Embryonic facial prominence (tissue), 1 donor: ENCODE measurements around the gene CILP.
"Not testable (repeated sequence)": the region's sequence is repeated elsewhere in the genome, so short reads cannot be mapped to it uniquely, and the experiment has no call there.

ENCODE experiments used
- DNase-seq: peaks from one replicate; pipeline ENCODE4 v3.0.0-alpha.2; 2016; ENCODE audit errors: extremely low spot score

Gene CILP

GRCh38 chr15:65195548-65195923, 15.7 kb downstream of the CILP start:
- no peak for DNase-seq

- DNase-seq, result no peak
Observed at GRCh38 chr15:65194826-65195547, 16.3 kb downstream of the CILP start.

GRCh38 chr15:65192016-65192415, 19.3 kb downstream of the CILP start:
- no peak for DNase-seq

- DNase-seq, result peak; percentile 11
Observed at GRCh38 chr15:65189102-65189740, 22.1 kb downstream of the CILP start.

GRCh38 chr15:65188472-65188871, 22.8 kb downstream of the CILP start:
- DNase-seq, result not testable (repeated sequence)

- peak; percentile 81 for DNase-seq
Observed at GRCh38 chr15:65184868-65185717, 26.2 kb downstream of the CILP start, which contains the start of gene CLPX. Gene CLPX (minus strand): TSS chr15:65185342. CDS start chr15:65185153, 189 bp downstream.

GRCh38 chr15:65184305-65184867, 26.9 kb downstream of the CILP start:
- DNase-seq, result no peak

GRCh38 chr15:65183865-65184159, 27.5 kb downstream of the CILP start:
- DNase-seq, result no peak

- DNase-seq, result no peak
Observed at GRCh38 chr15:65182538-65182937, 28.7 kb downstream of the CILP start.

GRCh38 chr15:65181582-65182353, 29.5 kb downstream of the CILP start:
- not testable (repeated sequence) for DNase-seq

GRCh38 chr15:65180167-65180566, 31.1 kb downstream of the CILP start:
- DNase-seq, result no peak

- DNase-seq, result no peak
Observed at GRCh38 chr15:65177901-65178300, 33.4 kb downstream of the CILP start.

- peak; percentile 6 for DNase-seq
Observed at GRCh38 chr15:65176056-65176455, 35.2 kb downstream of the CILP start.

- no peak for DNase-seq
Observed at GRCh38 chr15:65175511-65175910, 35.8 kb downstream of the CILP start.

GRCh38 chr15:65174509-65174908, 36.8 kb downstream of the CILP start:
- DNase-seq, result no peak

- no peak for DNase-seq
Observed at GRCh38 chr15:65172531-65172930, 38.7 kb downstream of the CILP start.

- no peak for DNase-seq
Observed at GRCh38 chr15:65171428-65171827, 39.8 kb downstream of the CILP start.

- DNase-seq, result no peak
Observed at GRCh38 chr15:65165875-65166274, 45.4 kb downstream of the CILP start.

GRCh38 chr15:65164139-65164538, 47.1 kb downstream of the CILP start:
- no peak for DNase-seq

- no peak for DNase-seq
Observed at GRCh38 chr15:65163041-65163440, 48.2 kb downstream of the CILP start.

GRCh38 chr15:65156692-65157091, 54.6 kb downstream of the CILP start:
- DNase-seq, result no peak

GRCh38 chr15:65154720-65155119, 56.6 kb downstream of the CILP start:
- no peak for DNase-seq
